ENCODE measurements around the gene AGGF1.
"Not testable (repeated sequence)": the region's sequence is repeated elsewhere in the genome, so short reads cannot be mapped to it uniquely, and the experiment has no call there.

DNA sequence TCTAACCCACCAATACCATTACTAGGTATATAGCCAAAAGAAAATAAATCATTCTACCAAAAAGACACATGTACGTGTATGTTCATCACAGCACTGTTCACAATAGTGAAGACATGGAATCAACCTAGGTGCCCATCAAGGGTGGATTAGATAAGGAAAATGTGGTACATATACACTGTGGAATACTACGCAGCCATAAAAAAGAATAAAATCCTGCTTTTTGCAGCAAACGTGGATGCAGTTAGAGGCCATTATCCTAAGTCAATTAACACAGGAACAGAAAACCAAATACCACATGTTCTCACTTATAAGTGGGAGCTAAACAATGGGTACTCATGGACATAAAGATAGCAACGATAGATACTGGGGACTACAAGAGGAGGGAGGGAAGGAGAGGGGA, 32.0 kb upstream of the AGGF1 start:
- TF ChIP-seq, protein P1, sequence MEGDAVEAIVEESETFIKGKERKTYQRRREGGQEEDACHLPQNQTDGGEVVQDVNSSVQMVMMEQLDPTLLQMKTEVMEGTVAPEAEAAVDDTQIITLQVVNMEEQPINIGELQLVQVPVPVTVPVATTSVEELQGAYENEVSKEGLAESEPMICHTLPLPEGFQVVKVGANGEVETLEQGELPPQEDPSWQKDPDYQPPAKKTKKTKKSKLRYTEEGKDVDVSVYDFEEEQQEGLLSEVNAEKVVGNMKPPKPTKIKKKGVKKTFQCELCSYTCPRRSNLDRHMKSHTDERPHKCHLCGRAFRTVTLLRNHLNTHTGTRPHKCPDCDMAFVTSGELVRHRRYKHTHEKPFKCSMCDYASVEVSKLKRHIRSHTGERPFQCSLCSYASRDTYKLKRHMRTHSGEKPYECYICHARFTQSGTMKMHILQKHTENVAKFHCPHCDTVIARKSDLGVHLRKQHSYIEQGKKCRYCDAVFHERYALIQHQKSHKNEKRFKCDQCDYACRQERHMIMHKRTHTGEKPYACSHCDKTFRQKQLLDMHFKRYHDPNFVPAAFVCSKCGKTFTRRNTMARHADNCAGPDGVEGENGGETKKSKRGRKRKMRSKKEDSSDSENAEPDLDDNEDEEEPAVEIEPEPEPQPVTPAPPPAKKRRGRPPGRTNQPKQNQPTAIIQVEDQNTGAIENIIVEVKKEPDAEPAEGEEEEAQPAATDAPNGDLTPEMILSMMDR (IDR thresholded peaks at IDR 0.05) = not testable (repeated sequence)
- not testable (repeated sequence) for TF ChIP-seq POLR2A (IDR thresholded peaks at IDR 0.05); POLR2AphosphoS5 (IDR thresholded peaks at IDR 0.05; ENCODE audit: insufficient read depth in 1 of 2, low read depth in 1 of 2)

All from vagina (tissue), 2 donors.